HG03432 (cell line): Measurements from ENCODE around the gene SIX2.

ENCODE experiments used
- ATAC-seq: cut with Tn5 transposase; IDR thresholded peaks from one replicate; pipeline ENCODE4 v1.9.1; 2021; ENCODE audit warnings: mild to moderate bottlenecking, moderate library complexity; ENCODE audit not compliant: unreplicated experiment

Gene SIX2

DNA sequence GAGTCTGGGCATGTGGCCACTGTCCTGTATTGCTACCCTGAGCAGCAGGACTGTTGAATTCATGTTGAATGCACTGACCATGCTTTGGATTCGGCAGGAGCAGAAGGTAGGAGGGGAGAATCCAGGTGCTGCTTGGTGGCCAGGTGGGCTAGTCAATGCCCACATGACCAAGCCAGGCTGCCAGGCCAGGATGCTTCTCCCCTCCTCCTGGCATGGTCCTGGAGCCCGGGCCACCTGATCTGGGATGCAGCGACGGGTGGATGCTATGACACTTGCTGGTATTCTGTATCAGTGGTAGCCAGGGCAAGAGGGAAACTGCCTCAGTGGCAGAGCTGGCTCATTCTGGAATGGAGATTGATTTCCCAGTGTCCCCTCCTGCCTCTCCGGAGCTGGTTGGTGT lies 14.8 kb upstream of the SIX2 start:
- no peak for ATAC-seq

DNA sequence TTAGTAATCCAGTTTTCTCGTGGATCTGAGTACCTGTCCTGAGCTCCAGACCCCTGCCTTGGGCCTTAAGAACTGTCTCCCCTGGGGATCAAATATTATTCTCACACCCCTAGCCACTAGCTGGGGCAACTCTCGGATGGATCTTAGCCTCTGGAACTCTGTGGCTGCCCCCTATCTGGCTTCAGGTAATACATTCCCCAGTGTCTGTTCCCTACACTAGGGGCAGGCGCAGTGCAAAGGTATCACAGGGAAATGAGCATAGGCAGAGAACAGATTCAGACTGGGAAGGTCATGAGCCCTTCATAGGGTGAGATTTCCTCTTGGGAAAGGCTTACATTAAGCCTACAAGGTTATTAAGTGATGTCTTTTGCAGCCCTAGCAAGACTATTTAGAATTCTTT lies 11.2 kb upstream of the SIX2 start:
- no peak for ATAC-seq

DNA sequence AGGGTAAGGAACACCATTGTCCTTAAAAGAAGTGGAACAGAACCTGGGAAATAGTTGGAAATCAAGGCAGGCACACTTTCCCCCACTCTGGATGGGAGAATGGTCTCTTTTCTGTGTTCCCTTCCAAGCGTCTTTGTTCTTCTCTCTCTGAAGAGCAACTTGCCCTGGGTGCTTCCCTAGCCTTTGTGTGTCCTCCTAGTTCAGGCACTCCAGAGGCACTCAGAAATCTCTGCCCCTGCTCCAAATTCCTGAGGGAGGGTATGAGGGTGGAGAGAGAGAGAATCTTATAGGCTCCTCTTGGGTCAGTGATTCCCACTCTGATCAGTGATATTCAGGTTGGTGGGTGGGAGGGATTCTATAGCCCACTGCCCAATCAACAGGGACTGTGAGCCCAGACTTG lies 8.8 kb upstream of the SIX2 start:
- ATAC-seq, result no peak

DNA sequence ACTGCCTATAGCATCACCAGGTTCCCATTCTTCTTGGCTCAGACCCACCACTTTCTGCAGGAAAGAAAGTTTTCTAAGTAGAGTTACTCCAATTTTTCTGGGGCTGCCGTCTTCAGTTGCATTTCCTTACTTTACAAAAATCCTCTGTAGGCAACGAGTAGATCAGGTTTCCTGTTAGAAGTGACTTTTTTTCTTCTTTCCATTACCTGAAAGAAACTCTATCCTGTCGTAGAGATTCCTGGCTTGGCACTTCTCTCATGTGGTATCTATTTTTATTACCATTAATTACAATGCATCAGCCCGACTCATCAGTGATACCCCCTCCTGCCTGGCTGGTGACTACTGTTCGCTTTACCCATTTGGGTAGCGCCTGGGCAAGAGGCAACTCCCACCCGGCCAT lies 5.6 kb upstream of the SIX2 start:
- ATAC-seq, result no peak

DNA sequence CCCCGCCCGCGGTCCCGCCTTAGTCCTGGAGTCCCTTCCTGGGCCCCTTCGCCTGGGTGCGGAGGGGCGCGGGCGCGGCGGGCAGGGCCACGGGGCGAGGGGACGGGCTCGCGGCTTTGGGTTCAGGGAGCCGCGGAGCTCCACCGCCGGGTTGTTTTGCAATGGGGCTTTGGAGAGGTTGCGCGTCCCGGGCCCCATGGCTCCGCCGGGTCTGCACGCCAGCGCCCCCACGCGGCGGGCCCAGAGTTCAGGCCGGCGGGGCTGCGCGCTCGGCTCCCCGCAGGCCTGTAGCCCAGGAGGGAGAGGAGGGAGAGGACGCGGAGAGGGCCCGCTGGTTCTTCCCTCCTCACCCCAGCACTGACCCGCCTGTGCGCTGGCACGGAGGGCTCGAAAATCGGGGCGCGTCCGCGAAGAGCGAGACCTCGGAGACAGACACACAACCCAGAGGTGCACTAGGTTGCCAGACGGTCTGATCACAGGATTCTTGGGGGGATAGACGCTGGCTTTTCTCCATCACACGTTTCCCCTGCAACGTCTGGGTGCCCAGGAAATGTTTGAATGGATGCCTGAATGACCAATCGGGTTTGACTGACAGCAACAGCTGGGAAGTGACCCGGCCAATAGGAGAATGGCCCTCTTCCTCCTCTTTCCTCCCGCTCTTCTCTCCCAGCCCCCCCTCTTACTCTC lies 4.9 kb upstream of the SIX2 start:
- ATAC-seq, result no peak

DNA sequence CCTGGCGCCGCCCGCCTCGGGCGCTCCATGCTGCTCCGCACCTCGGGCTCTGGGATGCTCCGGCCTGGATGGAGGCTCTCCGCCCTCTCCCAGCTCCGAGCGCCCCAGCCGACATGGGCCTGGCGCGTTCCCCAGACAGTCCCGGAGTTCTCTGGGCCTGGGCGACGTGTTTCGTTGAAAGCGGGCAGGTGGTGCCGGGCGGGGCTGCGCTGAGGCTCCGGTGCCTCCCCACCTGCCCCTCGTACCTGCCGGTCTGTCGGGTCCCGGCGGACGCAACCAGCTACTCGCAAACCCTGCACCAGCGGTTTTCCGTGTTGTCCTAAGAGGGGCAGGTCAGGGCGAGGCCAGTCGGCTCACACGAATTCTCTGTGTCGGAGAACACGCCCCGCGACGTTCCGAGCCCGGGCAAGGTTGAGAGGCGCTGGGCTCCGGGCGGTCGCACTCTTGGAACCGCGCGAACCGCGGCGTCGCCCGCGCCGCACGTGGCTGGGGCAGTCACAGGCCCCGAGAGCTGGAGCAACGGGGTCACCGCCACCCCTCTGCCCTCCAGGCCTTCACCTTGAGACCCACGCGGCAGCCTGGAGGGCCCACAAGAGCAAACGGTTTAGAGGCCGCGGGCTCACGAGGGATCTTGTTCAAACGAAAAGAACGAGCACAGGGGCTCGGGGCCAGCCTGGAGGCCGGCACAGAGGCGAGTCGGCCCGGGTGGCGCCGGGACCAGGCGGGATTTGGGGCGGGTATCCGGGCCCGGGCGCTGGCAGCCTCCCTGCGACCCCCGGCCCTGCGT lies 4.2 kb upstream of the SIX2 start:
- ATAC-seq, result no peak

DNA sequence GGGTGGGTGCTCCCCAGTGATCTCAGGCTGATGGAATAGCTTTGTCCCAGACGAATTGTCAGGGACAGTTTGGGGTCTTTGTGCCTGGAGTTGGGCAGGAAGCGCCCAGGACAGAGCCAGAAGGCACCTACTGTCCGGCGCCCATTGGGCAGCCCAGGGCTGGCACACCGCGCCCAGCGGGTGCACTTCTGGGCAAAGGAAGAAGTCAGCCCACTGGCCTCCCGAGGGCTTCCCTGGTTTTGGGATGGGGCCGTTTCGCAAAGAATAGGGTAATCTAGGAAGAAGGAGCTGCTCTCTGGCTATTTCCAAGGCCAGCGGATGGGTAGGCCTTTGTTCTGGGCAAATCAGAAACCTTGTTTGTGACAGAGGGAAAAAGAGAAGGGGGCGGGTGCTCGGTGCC lies 3.5 kb upstream of the SIX2 start:
- ATAC-seq, result no peak

DNA sequence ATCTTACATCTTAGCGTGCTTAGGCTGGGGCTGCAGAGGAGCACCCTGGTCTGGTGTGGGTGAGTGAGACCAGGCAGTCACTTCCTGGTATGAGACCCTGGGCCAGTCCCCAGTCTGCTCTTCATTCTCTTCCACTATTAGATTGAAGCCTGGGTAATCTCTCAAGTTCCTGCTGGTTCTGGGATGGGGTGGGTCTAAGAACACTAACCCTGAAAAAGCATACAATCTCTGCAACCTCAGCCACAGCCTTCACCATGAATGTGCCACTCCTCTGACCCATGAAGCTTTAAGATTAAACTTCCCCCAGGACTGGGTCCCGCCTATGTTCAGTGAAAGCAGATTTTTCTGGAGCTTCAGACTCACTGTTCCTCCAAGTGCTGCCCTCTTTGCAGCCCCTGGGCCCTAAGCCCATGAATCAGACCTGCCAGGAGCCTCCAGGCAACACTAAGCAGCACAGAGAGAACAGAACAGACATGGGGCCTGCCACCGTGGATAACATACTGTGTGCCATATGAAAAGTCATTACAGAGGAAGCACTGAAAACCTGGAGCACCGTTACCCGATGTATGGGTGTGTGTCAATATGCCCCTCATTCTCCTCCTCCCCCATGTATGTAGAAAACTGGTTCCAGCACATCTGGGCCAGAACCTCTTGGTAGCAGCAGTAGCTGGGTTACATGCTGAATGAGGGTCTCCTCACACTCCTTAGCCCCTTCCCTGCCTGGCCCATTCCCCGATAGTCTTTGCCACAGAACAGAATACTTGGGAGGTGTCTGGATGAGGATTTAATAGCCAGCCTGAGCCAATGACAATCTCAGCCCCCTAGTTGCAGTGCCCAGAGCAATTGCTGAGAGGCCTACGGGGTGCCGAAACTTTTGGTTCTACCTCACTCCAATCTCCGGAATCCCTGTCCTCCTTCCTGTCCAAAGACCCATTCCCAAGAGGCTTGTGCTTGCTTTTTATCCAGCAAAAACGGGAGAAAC lies 2.7 kb upstream of the SIX2 start:
- ATAC-seq, result no peak

DNA sequence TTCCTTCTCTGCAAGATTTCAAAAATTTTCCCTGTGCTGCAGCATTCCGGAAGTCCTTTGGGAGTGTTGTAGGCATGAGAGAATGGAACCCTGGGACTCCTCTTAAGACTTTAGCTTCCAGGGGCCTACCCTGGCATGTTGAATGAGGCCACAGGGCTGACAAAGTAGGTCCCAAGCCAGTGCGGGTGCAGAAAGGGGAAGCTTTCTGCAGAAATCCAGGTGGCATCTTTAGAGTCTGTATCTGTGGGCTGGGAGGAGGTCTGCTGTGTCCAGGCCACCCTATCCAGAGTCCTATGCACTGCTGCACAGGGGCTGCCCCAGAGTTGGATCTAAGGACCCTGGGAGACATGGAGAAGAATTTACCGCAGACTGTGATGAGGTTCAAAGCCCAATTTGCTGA lies 1.9 kb upstream of the SIX2 start:
- no peak for ATAC-seq

DNA sequence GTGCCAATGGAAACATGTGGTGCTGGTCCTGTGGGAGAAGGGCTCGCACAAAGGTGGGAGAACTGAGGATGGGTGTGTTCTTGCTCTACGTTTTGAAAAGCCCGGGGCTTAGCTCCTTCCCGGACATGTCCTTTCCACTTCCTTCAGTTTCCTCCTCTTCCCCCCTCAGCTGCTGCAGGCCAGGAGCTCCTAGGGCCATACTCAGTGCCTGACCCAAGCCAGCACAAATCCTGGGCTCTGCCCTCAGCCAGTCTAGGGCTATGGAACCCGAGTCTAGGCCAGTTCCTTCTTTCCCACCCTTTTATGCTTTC lies 1.4 kb upstream of the SIX2 start:
- no peak for ATAC-seq

DNA sequence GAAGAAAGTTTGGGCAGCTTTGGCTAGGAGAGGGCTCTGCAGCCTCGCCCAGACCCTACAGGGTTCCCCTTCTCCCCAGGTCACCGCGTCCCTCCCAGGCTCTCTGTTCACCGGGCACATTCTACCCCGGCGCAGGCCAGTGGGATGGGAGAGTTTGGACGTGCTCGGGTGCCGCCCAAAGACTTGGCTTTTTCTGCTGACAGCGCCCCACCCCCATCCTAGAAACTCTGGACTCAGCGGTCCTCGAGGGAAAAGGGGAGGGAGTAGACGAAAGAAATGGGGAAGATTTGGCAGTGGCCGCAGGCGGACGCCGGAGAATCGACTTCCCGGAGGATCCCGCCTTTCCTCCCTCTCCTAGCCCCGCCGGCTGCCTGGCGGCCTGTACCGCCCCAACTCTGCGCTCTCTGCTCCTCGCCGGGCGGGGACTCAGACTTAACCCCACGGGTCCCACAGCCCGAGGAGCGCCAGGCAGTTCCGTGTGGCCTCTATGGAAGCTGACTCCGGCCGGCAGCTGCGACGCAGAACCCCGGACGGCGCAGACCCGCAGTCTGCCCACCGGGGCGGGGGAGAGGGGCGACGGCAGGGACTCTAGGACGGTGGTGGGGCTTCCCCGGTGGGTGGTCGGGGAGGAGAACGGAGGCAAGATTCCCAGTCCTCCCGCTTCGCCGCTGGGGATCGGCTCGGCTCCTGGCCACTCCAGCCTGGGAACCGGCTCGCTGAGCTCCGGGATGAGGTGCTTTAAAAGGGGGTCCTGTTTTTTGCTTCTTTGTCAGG lies 863 bp upstream of the SIX2 start:
- ATAC-seq, result no peak

DNA sequence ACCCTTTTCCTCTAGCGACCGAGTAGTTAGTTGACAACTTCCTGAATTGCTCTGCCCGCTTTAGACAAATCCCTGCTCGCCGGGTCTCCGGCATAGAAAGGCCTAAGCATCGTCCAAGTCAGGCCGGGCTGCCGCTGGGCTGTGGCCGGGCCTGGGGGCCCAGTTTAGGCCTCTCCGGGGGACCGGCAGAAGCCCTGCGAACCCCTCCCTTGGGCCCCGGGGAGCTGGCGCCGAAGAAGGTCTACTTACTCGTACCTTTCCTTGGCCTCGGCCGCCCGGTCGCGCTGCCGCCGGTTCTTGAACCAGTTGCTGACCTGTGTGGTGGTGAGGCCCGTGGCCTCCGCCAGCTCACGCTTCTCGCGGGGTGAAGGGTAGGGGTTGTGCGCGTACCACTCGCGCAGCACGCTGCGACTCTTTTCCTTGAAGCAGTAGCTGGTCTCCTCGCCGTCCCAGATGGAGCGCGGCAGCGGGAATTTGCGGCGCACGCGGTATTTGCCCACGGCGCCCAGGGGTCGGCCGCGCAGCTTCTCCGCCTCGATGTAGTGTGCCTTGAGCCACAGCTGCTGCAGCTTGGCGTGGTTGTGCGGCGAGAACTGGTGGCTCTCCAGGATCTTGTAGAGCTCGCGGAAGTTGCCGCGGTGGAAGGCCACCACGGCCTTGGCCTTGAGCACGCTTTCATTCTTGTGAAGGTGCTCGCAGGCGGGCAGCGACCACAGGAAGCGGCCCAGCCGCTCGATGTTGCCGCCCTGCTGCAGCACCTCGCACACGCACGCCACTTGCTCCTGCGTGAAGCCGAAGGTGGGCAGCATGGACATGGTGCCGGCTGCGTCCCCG lies 739 bp downstream of the SIX2 start:
- ATAC-seq, result no peak

DNA sequence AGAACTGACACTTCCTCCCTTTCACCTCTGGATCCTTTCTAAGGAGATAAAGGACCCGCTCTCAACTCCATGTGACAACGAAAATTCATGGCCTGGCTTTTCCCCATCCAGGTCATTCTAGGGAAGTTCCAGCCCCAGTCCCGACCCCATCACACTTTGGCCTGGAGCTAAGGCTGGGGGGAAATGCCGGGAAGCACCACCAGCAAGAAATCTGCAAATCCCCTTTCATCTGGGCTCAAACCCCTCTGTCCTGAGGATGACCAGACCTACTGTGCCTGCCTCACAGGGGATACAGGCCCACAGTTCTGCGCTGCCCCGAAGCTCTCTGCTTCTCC lies 1.3 kb downstream of the SIX2 start:
- ATAC-seq, result no peak

DNA sequence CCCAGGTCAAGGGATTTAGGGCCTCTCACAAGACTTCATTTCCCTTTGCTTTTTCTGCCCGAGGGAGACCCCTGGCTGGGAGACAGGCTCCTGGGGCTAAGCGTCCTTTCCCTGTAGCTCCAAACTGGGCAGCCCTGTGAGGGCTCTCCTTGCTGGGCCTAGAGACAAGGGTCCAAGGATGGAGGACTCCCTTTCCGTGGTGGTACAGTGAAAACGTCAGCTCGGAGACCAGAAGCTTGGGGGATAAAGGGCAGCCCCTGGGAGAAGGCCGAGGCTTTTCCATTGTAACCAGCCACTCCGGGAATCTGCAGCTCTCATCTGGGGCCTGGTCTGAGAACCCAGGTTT lies 2.3 kb downstream of the SIX2 start:
- ATAC-seq, result no peak

DNA sequence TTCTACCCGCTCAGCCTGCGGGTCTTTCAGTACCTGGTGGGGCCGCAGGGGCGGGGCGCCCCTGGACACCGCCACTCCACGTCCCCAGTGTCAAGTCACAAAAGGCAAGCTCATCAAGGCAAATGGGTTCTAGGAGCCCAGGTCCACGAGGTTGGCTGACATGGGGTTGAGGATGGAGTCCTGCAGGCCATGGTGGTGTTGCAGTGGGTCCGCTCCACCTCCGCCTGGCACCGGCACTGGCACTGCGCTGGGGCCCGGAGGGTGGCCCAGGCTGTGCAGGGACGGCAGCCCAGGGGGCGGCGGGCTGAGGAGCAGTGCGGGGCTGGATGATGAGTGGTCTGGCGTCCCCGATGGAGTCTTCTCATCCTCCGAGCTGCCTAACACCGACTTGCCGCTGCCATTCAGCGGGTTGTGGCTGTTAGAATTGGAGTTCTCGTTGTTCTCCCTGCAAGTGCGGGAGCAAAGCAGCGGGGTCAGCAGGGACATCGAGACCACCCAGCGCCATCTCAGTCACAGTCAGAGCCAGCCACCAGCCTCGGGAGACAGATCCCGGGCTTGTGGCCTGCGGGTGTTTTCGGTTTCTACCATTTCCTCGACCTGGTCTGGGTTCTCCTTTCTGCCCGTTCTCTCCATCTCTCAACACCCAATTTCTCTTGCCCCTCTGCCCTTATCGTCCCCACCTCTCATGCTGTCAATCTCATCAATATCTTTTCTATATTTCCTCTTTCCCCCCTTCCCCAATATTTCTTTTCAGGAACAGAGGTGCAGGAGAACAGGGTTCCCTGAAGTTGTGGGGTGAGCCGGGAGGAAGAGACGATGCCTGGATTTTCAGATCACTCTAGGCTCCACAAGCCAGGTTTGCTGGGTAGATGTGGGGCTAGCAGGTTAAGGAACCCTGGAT lies 3.0 kb downstream of the SIX2 start:
- ATAC-seq, result no peak

DNA sequence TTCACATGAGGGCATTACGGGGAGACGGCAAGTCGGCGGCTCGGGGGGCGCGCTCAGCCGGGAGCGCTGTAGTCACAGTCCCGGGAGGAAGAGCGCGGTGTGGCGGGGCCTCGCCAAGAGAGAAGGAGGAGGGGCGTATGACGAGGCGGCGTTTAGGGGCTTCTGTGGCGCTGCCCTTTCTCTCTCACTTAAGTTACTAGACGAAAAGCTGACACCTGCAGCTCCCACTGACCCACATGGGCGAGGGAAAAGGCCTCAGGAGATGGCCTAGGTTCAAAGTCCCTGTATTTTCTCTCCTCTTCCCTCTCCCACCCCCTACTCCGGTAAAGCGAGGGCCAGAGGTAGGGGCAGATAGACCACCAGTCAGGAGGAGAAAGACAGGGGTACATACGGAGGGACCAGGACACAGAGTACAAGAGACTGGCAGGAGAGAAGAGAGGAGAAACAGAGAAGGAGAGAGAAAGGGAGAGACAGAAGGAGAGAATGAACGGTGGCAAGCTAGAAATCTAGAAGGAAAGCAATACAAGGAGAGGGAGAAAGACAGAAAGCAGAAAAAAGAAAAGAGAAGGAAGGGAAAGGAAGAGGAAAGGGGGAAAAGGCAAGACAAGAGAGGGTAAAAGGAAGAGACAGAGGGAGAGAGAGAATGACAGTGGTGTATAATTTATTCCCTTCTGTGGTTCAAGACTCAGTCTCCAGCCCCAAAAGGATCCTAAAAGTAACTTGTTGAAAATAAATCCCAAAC lies 3.8 kb downstream of the SIX2 start:
- no peak for ATAC-seq

DNA sequence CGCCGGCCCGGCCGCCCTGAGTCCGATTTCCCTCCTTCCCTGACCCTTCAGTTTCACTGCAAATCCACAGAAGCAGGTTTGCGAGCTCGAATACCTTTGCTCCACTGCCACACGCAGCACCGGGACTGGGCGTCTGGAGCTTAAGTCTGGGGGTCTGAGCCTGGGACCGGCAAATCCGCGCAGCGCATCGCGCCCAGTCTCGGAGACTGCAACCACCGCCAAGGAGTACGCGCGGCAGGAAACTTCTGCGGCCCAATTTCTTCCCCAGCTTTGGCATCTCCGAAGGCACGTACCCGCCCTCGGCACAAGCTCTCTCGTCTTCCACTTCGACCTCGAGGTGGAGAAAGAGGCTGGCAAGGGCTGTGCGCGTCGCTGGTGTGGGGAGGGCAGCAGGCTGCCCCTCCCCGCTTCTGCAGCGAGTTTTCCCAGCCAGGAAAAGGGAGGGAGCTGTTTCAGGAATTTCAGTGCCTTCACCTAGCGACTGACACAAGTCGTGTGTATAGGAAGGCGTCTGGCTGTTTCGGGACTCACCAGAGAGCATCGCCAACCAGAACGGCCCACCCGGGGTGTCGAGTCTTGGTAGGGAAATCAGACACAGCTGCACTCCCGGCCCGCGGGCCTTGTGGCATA lies 4.6 kb downstream of the SIX2 start:
- ATAC-seq, result no peak
